Activated CD8-positive, alpha-beta T cell treated with anti-CD3 and anti-CD28 coated beads, Interleukin-2, amount 10 ng/mL, durations not matched to agents 7 days and 5 days (primary cell): ENCODE results near the gene USP3. TPM values are rescaled to one million over a fixed set of nuclear protein-coding genes. Genes with fewer than 3 reads are reported as not detected.

Source experiments
- ATAC-seq: fragments of 150-1000 bp; cut with Tn5 transposase; one replicate; pipeline ENCODE4 v1.10.0; 2021; ENCODE audit warnings: moderate library complexity
- CTCF ChIA-PET: fragments of 350-600 bp; sonication (Branson Sonifier 250); formaldehyde crosslinking; loops from one replicate; lab custom pipeline; 2021; ENCODE audit warnings: antibody characterized with exemption; lab: Charles Lee
- POLR2A ChIA-PET: fragments of 350-600 bp; sonication (Branson Sonifier 250); formaldehyde crosslinking; loops from one replicate; lab custom pipeline; 2021; ENCODE audit warnings: antibody characterized with exemption; lab: Charles Lee
- DNase-seq: peaks from one replicate; pipeline ENCODE4 v3.0.0-alpha.2; 2020
- H3K27ac Mint-ChIP-seq: one replicate; pipeline ENCODE4 v1.8.0; 2021; ENCODE audit warnings: mild to moderate bottlenecking, mixed read lengths
- H3K27me3 Mint-ChIP-seq: one replicate; pipeline ENCODE4 v1.8.0; 2021; ENCODE audit warnings: low read depth, mixed read lengths
- H3K36me3 Mint-ChIP-seq: one replicate; pipeline ENCODE4 v1.8.0; 2021; ENCODE audit warnings: low read depth, mixed read lengths
- H3K4me1 Mint-ChIP-seq: one replicate; pipeline ENCODE4 v1.8.0; 2021; ENCODE audit warnings: low read depth, mixed read lengths
- H3K4me3 Mint-ChIP-seq: one replicate; pipeline ENCODE4 v1.8.0; 2021; ENCODE audit warnings: mild to moderate bottlenecking, mixed read lengths
- H3K9me3 Mint-ChIP-seq: one replicate; pipeline ENCODE4 v1.8.0; 2022; ENCODE audit warnings: mixed read lengths; ENCODE audit not compliant: insufficient read depth
- total RNA-seq, 2 experiments: library from RNA; stranded (reverse); gene quantifications; one replicate each; pipeline ENCODE4 v1.2.3, GENCODE V29; 2021

USP3 gene
- total RNA-seq, 2 experiments from 2014 or later = 48.3 to 49.1 TPM

DNA sequence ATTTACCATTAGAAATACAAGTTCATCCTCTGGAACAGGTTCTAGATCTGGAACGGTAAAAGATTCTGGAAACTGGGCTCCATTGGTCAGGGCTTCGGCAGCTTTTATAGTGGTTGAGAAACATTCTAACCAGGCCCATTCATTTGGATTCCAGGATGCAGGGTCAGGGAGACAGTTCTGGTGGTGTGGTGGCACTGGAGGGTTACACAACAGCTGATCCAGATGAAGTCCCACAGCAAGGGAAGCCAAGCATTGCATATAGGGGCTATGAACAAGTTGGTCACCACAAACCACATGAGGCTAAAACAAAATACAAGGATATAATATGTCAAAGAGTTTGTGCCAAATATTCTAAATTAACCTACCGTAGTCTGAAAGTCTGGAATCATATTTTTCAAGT, 135.8 kb downstream of the USP3 start:
- Mint-ChIP-seq H3K9me3 (no peaks in the 10 kb centered on the region), H3K27ac (no peak overlapping the region), H3K4me3 (no peak overlapping the region), H3K4me1 (peaks cover 15% of the 10 kb centered on the region), H3K27me3 (no peaks in the 10 kb centered on the region), H3K36me3 (peaks cover 47% of the 10 kb centered on the region)
- DNase-seq (no peak), ATAC-seq (no peak)
- POLR2A ChIA-PET = no interaction called here
- CTCF ChIA-PET = interaction anchor here (0.7 to 2.2 kb wide), 2 partner anchors 30 to 169 kb away, joined by 3 to 8 read pairs; no protein-coding TSS in a partner anchor

Other genes starting within 250 kb of the USP3 start
- 10 to 100 TPM in 1 of 2 experiments, 1 to 10 TPM in 1; 9.1 to 10.1 TPM for gene APH1B, start 227.0 kb upstream of the USP3 start, total RNA-seq
- gene CA12, start 122.7 kb upstream of the USP3 start, total RNA-seq = not detected
- gene FBXL22, start 92.8 kb downstream of the USP3 start, total RNA-seq = 1 to 10 TPM in 1 of 2 experiments, under 1 TPM in 1; 0.66 to 1.4 TPM